ENCODE measurements around the gene MPO. TPM values are rescaled to one million over a fixed set of nuclear protein-coding genes. Genes with fewer than 3 reads are reported as not detected.

MPO gene
- total and polyA plus RNA-seq, 9 of the 15 experiments (the other 6 are each of a cell fraction or from before 2014, with no cell fraction given): 0.04 to 0.47 (median 0.39) TPM; not detected in 6

DNA sequence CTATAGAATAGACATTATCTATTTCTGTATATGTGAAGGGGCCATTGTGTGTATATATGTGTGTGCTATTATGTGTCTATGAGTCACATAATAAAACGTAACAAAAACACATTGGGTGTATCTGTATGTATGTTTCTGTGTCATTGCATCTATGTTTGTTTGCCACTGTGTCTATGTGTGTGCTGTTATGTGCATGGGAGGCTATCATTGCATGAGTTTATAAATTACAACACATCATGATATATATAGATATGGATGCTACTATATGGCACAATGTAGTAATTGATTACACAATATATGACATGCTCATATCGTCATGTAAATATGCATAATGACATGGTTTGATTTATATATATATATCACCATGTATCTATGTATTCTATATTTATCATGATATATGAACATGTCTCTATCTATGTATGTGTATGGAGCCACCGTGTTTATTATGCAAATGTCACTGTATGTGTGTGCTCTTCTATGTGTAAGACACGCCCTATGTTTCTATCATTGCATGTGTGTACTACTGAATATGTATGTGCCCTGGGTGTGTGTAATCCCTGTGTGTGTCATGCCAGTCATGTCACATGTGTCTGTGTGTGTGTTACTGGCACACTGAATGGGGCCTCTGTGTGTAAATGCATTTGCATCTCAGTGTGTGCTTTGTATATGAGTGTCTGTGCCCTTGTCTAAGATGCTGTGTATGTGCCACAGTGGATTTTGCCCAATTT lies 49.2 kb upstream of the MPO start (continued):
- TF ChIP-seq, protein P1, sequence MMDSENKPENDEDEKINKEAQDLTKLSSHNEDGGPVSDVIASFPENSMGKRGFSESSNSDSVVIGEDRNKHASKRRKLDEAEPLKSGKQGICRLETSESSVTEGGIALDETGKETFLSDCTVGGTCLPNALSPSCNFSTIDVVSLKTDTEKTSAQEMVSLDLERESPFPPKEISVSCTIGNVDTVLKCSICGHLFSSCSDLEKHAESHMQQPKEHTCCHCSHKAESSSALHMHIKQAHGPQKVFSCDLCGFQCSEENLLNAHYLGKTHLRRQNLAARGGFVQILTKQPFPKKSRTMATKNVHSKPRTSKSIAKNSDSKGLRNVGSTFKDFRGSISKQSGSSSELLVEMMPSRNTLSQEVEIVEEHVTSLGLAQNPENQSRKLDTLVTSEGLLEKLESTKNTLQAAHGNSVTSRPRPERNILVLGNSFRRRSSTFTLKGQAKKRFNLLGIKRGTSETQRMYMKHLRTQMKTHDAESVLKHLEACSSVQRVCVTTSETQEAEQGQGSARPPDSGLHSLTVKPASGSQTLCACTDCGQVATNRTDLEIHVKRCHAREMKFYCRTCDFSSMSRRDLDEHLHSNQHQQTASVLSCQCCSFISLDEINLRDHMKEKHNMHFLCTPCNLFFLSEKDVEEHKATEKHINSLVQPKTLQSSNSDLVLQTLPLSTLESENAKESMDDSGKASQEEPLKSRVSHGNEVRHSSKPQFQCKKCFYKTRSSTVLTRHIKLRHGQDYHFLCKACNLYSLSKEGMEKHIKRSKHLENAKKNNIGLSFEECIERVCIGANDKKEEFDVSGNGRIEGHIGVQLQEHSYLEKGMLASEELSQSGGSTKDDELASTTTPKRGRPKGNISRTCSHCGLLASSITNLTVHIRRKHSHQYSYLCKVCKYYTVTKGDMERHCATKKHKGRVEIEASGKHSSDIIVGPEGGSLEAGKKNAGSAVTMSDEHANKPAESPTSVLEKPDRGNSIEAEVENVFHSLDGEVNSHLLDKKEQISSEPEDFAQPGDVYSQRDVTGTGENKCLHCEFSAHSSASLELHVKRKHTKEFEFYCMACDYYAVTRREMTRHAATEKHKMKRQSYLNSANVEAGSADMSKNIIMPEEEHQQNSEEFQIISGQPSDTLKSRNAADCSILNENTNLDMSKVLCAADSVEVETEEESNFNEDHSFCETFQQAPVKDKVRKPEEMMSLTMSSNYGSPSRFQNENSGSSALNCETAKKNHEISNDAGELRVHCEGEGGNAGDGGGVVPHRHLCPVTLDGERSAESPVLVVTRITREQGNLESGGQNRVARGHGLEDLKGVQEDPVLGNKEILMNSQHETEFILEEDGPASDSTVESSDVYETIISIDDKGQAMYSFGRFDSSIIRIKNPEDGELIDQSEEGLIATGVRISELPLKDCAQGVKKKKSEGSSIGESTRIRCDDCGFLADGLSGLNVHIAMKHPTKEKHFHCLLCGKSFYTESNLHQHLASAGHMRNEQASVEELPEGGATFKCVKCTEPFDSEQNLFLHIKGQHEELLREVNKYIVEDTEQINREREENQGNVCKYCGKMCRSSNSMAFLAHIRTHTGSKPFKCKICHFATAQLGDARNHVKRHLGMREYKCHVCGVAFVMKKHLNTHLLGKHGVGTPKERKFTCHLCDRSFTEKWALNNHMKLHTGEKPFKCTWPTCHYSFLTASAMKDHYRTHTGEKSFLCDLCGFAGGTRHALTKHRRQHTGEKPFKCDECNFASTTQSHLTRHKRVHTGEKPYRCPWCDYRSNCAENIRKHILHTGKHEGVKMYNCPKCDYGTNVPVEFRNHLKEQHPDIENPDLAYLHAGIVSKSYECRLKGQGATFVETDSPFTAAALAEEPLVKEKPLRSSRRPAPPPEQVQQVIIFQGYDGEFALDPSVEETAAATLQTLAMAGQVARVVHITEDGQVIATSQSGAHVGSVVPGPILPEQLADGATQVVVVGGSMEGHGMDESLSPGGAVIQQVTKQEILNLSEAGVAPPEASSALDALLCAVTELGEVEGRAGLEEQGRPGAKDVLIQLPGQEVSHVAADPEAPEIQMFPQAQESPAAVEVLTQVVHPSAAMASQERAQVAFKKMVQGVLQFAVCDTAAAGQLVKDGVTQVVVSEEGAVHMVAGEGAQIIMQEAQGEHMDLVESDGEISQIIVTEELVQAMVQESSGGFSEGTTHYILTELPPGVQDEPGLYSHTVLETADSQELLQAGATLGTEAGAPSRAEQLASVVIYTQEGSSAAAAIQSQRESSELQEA (IDR thresholded peaks at IDR 0.05; ENCODE audit: low read depth): no peak
- no peak for TF ChIP-seq ZEB2 (IDR thresholded peaks at IDR 0.05)
- no peak for TF ChIP-seq CBFB (CRISPR knock-in tag; IDR thresholded peaks at IDR 0.05)
- TF ChIP-seq ZNF316 (IDR thresholded peaks at IDR 0.05): no peak
- no peak for TF ChIP-seq MED1 (CRISPR knock-in tag; IDR thresholded peaks at IDR 0.05; ENCODE audit: borderline replicate concordance)
- no peak for TF ChIP-seq FOXM1 (IDR thresholded peaks at IDR 0.05; ENCODE audit: low read depth)
- TF ChIP-seq FOXM1 (CRISPR knock-in tag; IDR thresholded peaks at IDR 0.05; ENCODE audit: low read depth): peak; percentile 29
- no peak for TF ChIP-seq ZNF12 (CRISPR knock-in tag; IDR thresholded peaks at IDR 0.05)
- no peak for TF ChIP-seq EGR1 (conservative IDR thresholded peaks at IDR 0.05)
- TF ChIP-seq, protein P2, sequence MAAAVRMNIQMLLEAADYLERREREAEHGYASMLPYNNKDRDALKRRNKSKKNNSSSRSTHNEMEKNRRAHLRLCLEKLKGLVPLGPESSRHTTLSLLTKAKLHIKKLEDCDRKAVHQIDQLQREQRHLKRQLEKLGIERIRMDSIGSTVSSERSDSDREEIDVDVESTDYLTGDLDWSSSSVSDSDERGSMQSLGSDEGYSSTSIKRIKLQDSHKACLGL (CRISPR knock-in tag; IDR thresholded peaks at IDR 0.05; ENCODE audit: borderline replicate concordance, poor library complexity, severe bottlenecking): no peak
- no peak for TF ChIP-seq ADNP (tag; IDR thresholded peaks at IDR 0.05)
- peak; percentile 28; the same call in 1 of the 2 replicates for TF ChIP-seq ESRRB (CRISPR knock-in tag; IDR thresholded peaks at IDR 0.05; ENCODE audit: borderline replicate concordance)
- TF ChIP-seq BMI1 (IDR thresholded peaks at IDR 0.05; ENCODE audit: low read length): no peak
- TF ChIP-seq SMC3 (conservative IDR thresholded peaks at IDR 0.05; ENCODE audit: insufficient read depth, low read depth, low read length): 0 out of 2 replicates have a peak, but pooled peaks have one; percentile 2
- TF ChIP-seq JUNB (CRISPR knock-in tag; conservative IDR thresholded peaks at IDR 0.05): no peak
- TF ChIP-seq, protein P3, sequence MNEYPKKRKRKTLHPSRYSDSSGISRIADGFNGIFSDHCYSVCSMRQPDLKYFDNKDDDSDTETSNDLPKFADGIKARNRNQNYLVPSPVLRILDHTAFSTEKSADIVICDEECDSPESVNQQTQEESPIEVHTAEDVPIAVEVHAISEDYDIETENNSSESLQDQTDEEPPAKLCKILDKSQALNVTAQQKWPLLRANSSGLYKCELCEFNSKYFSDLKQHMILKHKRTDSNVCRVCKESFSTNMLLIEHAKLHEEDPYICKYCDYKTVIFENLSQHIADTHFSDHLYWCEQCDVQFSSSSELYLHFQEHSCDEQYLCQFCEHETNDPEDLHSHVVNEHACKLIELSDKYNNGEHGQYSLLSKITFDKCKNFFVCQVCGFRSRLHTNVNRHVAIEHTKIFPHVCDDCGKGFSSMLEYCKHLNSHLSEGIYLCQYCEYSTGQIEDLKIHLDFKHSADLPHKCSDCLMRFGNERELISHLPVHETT (CRISPR knock-in tag; conservative IDR thresholded peaks at IDR 0.05 in 1 of 2, IDR thresholded peaks at IDR 0.05 in 1 of 2): no peak
- peak; percentile 82 for TF ChIP-seq ILF3 (IDR thresholded peaks at IDR 0.05; ENCODE audit: borderline replicate concordance)
- TF ChIP-seq FOXA1 (IDR thresholded peaks at IDR 0.05; ENCODE audit: borderline replicate concordance): no peak
- peak; percentile 99 for TF ChIP-seq CEBPB (tag; IDR thresholded peaks at IDR 0.05)
